ENCODE data around the gene MYMK.

Gene MYMK

DNA sequence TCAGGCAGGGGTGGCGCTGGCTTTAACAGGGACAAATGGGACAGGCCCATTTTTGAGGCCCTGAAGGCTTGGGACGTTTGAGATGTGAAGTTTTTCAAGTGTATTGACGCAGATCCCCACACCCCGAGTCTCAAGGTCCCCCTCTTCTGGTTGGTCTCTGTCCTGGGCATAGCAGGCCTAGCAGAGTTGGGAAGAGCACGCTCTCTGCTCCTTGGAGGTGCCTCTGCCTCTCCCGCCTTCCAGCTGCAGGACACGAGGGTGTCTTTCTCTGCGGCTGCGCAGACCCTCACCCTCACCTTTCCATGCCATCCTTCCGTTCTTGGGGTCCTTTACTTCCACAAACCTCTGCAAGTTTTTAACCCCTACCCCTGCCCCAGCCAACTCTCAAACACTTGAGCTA, 28.4 kb upstream of the MYMK start:
- TF ChIP-seq JUND (IDR thresholded peaks at IDR 0.05; ENCODE audit: low read depth), result no peak
- in situ Hi-C loops (cut with HindIII; ENCODE audit: low pct_unique_long_range_greater_than_20kb, low sequenced_read_pairs), result no loop called here
- DNase-seq (ENCODE audit: low read depth in 1 of 2, low spot score in 1 of 2), result no peak

DNA sequence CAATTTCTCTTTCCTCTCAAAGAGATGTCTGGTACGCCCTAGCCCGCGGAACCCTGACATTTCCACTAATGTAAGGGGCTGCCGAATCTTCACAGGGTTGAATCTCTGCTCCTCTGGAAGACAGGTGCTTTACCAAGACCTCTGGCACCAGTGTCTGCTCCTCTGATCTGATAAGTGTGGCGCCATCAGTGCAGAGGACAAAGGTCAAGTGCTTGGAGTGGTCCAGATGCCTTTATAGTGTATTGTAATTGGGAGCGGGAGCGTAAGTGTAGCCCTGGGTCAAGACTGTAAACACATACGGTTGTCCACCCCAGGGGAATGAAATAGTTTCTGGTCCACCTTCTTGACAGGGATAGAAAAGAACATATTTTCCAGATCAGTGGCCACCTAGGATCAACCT, 27.5 kb upstream of the MYMK start:
- no peak for DNase-seq (ENCODE audit: low read depth in 1 of 2, low spot score in 1 of 2)
- in situ Hi-C loops (cut with HindIII; ENCODE audit: low pct_unique_long_range_greater_than_20kb, low sequenced_read_pairs), result no loop called here
- TF ChIP-seq JUND (IDR thresholded peaks at IDR 0.05; ENCODE audit: low read depth), result no peak

DNA sequence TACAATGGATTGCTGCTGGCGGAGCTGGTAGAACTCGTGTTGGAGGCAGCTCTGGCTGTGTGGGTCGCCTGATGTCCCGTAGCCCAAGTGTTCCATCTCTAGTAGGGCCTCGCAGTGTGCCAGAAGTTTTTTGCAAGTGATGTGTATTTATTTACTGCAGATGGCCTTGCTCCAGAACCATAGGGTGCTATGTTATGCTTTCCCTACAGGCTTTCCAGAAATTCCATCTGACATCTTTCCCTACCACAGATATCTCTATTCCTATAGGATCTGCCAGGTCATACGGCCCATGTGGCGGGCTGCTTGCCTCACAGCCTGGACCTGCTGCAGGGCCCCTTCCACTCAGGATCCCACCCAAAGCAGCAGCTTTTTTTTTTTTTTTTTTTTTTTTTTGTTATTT, 26.7 kb upstream of the MYMK start:
- DNase-seq (ENCODE audit: low read depth in 1 of 2, low spot score in 1 of 2), result no peak
- TF ChIP-seq JUND (IDR thresholded peaks at IDR 0.05; ENCODE audit: low read depth), result no peak
- in situ Hi-C loops (cut with HindIII; ENCODE audit: low pct_unique_long_range_greater_than_20kb, low sequenced_read_pairs), result no loop called here

DNA sequence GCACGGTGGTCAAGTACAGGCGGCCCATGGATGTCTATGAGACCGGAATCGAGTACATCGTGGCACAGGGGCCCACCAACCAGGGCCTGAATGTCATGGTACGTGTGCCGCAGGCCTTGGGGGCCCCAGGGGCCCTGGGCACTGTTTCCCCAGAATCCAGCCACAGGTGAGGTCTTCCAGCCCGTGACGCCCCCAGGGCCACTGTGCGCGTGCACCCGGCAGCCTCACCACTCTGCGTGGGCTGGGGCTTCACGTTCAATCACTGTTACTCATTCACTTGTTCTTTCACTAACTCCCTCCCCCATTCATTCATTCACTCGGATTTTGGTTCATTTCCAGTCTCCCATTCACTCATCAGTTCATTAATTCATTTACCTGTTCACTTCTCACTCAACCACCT, 22.4 kb upstream of the MYMK start:
- TF ChIP-seq JUND (IDR thresholded peaks at IDR 0.05; ENCODE audit: low read depth), result no peak
- DNase-seq (ENCODE audit: low read depth in 1 of 2, low spot score in 1 of 2), result no peak
- in situ Hi-C loops (cut with HindIII; ENCODE audit: low pct_unique_long_range_greater_than_20kb, low sequenced_read_pairs), result no loop called here

DNA sequence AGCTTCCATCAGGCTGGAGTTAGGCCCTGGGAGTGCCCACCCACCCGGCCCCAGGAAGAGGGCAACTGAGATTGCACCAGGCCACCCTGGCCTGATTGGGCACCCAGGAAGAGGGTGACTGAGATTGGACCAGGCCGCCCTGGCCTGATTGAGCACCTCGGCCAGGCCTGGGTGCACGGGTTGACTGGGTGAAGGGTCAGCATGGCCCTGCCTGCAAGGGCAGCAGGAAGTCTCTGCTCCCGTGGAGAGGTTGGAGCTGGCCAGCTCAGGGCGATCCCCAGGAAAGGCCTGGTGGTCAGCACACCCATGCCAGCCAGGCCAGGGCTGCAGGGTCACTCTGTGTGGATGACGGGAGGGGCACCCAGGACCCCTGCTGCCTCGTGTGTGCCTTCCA, 21.5 kb upstream of the MYMK start:
- no peak for DNase-seq (ENCODE audit: low read depth in 1 of 2, low spot score in 1 of 2)
- TF ChIP-seq JUND (IDR thresholded peaks at IDR 0.05; ENCODE audit: low read depth), result no peak
- in situ Hi-C loops (cut with HindIII; ENCODE audit: low pct_unique_long_range_greater_than_20kb, low sequenced_read_pairs), result no loop called here

DNA sequence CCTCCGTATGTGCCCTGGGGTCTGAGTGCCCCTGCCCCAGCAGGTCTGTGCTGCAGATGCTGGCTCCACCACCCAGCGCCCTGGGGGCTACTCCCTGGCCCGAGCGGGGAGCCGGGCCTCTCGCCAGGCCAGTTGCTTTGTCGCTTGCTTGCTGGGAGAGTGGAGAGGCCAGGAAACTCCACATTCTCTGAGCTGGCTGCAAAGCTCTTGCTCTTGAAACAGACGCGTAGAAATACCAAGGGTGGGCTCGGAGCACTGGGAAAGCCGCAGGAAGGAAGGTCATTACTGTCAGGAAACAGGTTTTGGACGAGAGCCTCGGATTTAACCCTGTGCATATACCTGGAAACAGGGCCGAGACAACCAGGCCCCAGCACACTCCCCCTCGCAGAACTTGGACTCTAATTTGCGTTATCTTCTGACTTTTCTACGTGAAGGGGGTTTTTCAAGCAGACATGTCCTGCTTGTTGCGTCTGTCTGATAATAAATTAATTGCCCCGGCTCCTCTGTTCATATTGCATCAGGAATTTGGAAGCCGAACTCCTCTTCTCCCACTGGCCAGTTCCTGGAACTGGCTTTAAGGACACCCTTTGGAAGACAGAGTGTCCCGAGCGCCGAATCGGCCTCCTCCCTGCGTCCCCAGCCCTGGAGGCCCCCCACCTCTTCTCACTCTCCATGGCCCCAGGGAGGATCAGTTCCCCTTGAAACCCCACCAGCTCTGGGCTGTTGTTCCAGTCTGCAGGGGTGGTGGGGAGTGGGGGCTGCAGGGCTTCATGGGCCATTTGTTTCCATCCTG, 20.9 kb upstream of the MYMK start:
- DNase-seq (ENCODE audit: low read depth in 1 of 2, low spot score in 1 of 2), result no peak
- in situ Hi-C loops (cut with HindIII; ENCODE audit: low pct_unique_long_range_greater_than_20kb, low sequenced_read_pairs), result no loop called here
- TF ChIP-seq JUND (IDR thresholded peaks at IDR 0.05; ENCODE audit: low read depth), result no peak

DNA sequence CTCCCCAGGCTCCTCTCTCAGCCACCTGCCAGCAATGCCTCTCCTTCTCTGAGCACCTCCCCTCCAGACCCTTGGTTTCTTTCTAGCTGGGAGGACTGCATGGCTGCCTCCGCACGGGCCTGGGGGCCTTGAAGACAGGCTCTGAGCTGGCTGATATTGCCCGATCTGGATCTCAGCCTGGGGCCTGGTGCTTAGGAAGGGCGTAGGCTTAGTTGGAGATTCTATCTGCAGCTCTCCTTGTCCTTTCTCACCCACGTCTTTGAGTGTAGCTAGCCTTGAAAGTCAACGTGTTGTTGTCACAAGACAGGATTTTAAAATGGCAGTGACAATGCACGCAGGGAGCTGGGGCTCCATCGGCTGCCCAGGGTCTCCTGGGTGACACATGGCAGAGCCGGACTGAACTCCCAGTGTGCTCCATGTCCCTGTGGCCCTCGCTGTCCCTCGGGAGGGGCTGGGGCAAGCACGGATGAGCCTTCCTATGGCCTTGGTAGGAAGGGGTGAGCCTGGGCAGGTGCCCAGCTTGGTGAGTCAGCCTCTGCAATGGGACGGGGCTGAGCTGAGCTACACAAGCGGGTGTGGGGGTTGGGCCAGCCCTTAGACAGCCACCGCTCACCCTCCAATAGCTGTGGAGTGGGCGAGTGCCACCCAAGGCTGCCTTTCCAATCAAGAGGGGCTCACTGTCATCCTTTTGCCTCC, 19.2 kb upstream of the MYMK start:
- in situ Hi-C loops (cut with HindIII; ENCODE audit: low pct_unique_long_range_greater_than_20kb, low sequenced_read_pairs), result no loop called here
- DNase-seq (ENCODE audit: low read depth in 1 of 2, low spot score in 1 of 2), result peak in 1 of 2 experiments; percentile 1
- TF ChIP-seq JUND (IDR thresholded peaks at IDR 0.05; ENCODE audit: low read depth), result no peak

DNA sequence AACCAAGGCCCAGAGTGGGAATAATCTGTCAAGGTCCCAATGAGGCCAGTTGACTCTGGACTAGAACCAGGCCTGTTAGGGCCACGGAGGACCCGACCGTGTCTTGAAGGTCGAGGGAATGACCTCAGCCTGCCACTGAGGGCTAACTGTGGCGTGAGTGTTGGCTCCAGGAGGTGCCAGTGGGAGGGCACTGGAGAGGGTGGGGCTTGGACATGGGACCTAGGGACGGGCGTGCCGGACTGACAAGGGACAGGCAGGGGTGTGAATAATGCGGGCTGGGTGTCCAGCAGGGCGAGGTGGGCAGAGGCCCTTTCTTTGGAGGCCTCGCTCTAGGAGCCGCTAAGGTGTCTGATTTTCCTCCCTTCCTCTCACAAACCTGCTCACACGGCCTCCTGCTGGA, 17.2 kb upstream of the MYMK start:
- TF ChIP-seq JUND (IDR thresholded peaks at IDR 0.05; ENCODE audit: low read depth), result no peak
- DNase-seq (ENCODE audit: low read depth in 1 of 2, low spot score in 1 of 2), result peak in 1 of 2 experiments; percentile 0
- in situ Hi-C loops (cut with HindIII; ENCODE audit: low pct_unique_long_range_greater_than_20kb, low sequenced_read_pairs), result no loop called here

DNA sequence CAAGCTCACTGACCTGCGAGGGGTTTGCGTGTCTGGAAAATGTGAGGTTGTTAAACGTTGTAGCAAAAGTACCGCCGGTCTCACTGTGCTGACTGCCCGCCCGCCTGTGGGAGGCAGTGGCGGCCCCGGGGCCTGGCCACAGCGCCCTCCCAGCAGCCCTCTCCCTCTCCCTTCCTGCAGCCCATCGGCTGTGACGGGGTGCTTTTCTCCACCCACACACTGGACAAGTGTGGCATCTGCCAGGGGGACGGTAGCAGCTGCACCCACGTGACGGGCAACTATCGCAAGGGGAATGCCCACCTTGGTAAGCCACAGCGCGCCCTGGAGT, 15.9 kb upstream of the MYMK start:
- DNase-seq (ENCODE audit: low read depth in 1 of 2, low spot score in 1 of 2), result no peak
- in situ Hi-C loops (cut with HindIII; ENCODE audit: low pct_unique_long_range_greater_than_20kb, low sequenced_read_pairs), result no loop called here

DNA sequence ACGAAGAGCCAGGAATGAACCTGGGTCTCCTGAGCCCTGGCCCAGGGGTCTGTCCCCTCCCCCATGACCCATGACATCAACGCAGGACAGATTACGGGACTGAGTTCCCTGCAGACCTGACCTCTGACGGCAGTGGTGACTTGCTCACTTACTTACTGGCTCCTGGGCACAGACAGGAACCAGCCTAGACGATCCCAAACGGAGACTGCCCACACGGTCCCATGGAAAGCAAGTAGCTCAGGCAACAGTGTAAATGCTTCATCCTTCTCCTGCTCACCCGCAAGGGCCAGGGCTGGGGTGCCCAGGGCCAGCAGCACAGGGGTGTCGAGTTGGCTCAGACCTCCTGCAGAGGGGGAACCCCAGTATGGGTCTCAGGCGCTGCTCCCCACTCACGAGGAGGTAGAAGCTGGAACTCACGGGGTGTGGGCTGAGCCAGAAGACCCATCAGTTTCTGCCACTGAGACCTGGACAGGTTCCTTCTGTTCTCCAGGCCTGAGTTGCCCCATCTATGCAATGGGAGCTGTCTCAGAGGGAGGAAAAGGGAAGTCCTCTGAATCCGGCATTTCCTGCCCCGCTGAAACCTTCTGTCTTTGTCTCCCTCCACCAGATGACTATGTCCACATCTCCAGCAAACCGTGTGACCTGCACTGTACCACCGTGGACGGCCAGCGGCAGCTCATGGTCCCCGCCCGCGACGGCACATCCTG, 15.4 kb upstream of the MYMK start:
- no peak for TF ChIP-seq JUND (IDR thresholded peaks at IDR 0.05; ENCODE audit: low read depth)
- in situ Hi-C loops (cut with HindIII; ENCODE audit: low pct_unique_long_range_greater_than_20kb, low sequenced_read_pairs), result no loop called here
- peak in 1 of 2 experiments; percentile 11 for DNase-seq (ENCODE audit: low read depth in 1 of 2, low spot score in 1 of 2)

More for the DNA sequence above, 15.9 kb upstream of the MYMK start:
- TF ChIP-seq JUND (IDR thresholded peaks at IDR 0.05; ENCODE audit: low read depth), result no peak

DNA sequence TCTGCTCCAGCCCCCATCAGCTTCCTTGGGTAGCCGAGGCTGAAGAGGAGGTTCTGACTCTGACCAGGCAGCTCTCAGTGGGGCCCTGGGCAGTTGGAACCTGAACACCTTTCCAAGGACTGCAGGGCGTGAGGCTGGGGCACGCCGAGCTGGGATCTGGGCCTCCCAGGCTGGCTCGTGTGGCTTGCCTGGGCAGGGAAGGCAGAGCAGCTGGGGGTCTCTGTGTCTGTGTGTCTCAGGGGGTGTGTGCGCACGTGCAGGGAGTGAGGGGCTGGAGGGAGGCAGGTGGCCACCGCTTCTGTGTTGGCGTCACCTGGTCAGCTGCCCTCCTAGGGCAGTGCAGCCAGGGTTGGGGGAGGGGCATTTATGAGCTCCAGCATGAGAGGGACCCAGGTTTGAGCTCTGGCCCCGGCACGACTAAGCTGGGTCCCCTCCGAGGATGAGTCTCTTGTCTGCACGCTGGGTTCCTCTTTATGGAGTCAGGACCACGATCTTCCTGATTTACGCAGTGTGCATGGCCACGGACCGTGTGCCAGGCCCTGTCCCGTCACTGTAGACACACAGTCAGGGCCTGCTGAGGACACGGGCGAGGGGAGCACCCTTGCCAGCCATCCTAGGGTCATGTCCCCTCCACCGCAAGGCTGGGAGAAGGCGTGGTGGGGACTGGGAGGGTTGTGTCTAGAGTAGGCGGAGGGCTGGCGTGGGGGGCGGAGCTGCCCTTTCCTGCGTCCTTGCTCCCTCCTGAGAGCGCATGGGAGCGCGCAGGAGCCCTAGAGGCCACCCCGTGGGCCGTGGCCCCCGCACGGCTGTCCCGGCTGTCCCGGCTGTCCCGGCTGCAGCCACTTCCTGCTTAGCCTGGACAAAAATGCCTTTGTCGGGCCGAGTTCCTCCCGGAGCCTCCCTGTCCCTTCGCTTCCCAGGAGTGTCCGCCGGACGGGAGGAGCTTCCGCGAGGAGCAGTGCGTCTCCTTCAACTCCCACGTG, 14.4 kb upstream of the MYMK start:
- peak in 1 of 2 experiments; percentile 5 for DNase-seq (ENCODE audit: low read depth in 1 of 2, low spot score in 1 of 2)
- no peak for TF ChIP-seq JUND (IDR thresholded peaks at IDR 0.05; ENCODE audit: low read depth)
- in situ Hi-C loops (cut with HindIII; ENCODE audit: low pct_unique_long_range_greater_than_20kb, low sequenced_read_pairs), result no loop called here

DNA sequence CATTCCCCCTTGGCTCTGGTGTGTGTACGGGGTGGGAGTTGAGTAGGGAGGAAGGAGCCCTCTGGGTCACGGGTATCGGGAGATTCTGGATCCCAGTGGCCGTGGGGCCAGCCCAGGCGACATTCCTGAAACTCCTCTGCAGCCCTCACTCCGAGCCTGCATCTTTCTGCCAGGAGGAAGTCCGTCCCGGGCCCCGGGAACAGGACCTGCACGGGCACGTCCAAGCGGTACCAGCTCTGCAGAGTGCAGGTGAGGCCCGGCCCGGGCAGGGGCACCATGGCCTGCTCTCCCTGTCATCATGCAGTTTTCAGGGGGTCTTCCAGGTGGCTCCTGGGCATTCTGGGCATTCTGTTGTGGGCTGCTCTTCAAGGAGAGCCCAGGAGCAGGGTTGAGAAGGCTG, 13.4 kb upstream of the MYMK start:
- peak in 1 of 2 experiments; percentile 17 for DNase-seq (ENCODE audit: low read depth in 1 of 2, low spot score in 1 of 2)
- no peak for TF ChIP-seq JUND (IDR thresholded peaks at IDR 0.05; ENCODE audit: low read depth)
- in situ Hi-C loops (cut with HindIII; ENCODE audit: low pct_unique_long_range_greater_than_20kb, low sequenced_read_pairs), result no loop called here
